K562 (cell line): ENCODE data around the gene AP1G2. TPM values are rescaled to one million over a fixed set of nuclear protein-coding genes. Genes with fewer than 3 reads are reported as not detected.

Source experiments
- ATAC-seq: fragments of 200-7000 bp; cut with Tn5 transposase; 3 replicates; pipeline ENCODE4 v1.9.1; 2020; ENCODE audit warnings: moderate library complexity
- BruUV-seq: library from RNA; stranded (reverse); fragments of 400-500 nt; replicated peaks from 2 replicates; lab custom pipeline; 2021; lab: Mats Ljungman, UMichigan
- CTCF ChIA-PET: fragments of 300-600 bp; formaldehyde crosslinking; extraction: SDS; loops from one replicate; lab custom pipeline; 2021; ENCODE audit warnings: low intra/inter-chr PET ratio; lab: Yijun Ruan, JAX
- POLR2A ChIA-PET: fragments of 300-600, 350-650 bp; sonication (Branson Sonifier 250); formaldehyde crosslinking; extraction: SDS; loops from one replicate; lab custom pipeline; 2021; ENCODE audit warnings: antibody characterized with exemption, inconsistent platforms; lab: Yijun Ruan, JAX
- DNase-seq, 4 experiments: peaks; one replicate each; pipeline versions ENCODE4 v3.0.0 to v3.0.0-alpha.2; 2011 to 2018; ENCODE audit warnings: low spot score in 3 of 4, mixed read lengths in 3 of 4; ENCODE audit errors: extremely low read depth in 1 of 4
- FAIRE-seq: peaks from 2 replicates; lab custom pipeline; 2011; peaks lifted over from hg19 to GRCh38; lab: Jason Lieb, UNC
- H2AFZ ChIP-seq: 2 replicates; pipeline ENCODE4 v1.6.0; 2011; ENCODE audit warnings: low read depth, low read length, control low read depth, inconsistent platforms
- H3K27ac ChIP-seq: fragments of 200-600 bp; 3 replicates; pipeline ENCODE4 v1.8.0; 2011; ENCODE audit warnings: low read depth, mild to moderate bottlenecking, control low read depth, inconsistent platforms, low read length, moderate library complexity, mixed read lengths; ENCODE audit errors: extremely low read depth
- H3K27me3 ChIP-seq, 2 experiments: fragments of 300-600 bp in 1 of 2; 2 replicates in 1 of 2; 3 replicates in 1 of 2; pipeline versions ENCODE4 v1.6.0 to v1.8.0; 2011; ENCODE audit warnings: inconsistent platforms in 2 of 2, low read length in 2 of 2, mild to moderate bottlenecking in 1 of 2, mixed read lengths in 1 of 2, moderate library complexity in 1 of 2; ENCODE audit not compliant: control insufficient read depth in 2 of 2, insufficient read depth in 2 of 2
- H3K36me3 ChIP-seq: fragments of 300-600 bp; 3 replicates; pipeline ENCODE4 v1.8.0; 2011; ENCODE audit warnings: mild to moderate bottlenecking, low read length, inconsistent platforms; ENCODE audit not compliant: control insufficient read depth, insufficient read depth
- H3K4me1 ChIP-seq, 2 experiments: fragments of 200-600 bp in 1 of 2; replicated peaks in 1 of 2; 2 replicates in 1 of 2; 3 replicates in 1 of 2; pipeline versions ENCODE4 v1.5.1 to v1.8.0; 2011; ENCODE audit warnings: inconsistent platforms in 2 of 2, low read length in 2 of 2, mild to moderate bottlenecking in 1 of 2, mixed read lengths in 1 of 2, moderate library complexity in 1 of 2; ENCODE audit not compliant: control insufficient read depth in 2 of 2, insufficient read depth in 2 of 2
- H3K4me2 ChIP-seq: 2 replicates; pipeline ENCODE4 v1.6.1; 2011; ENCODE audit warnings: low read length, control low read depth, inconsistent platforms, mixed read lengths; ENCODE audit not compliant: insufficient read depth
- H3K4me3 ChIP-seq: fragments of 200-600 bp; sonication (generic), shearing (Covaris generic); 2 replicates; pipeline ENCODE4 v1.5.1; 2016; ENCODE audit warnings: control low read depth, inconsistent platforms
- H3K79me2 ChIP-seq: fragments of 200-600 bp; 3 replicates; pipeline ENCODE4 v1.8.0; 2011; ENCODE audit warnings: low read length, inconsistent platforms; ENCODE audit not compliant: control insufficient read depth, insufficient read depth
- H3K9ac ChIP-seq, 2 experiments: 2 replicates each; pipeline versions ENCODE4 v1.6.0 to v1.6.1; 2011; ENCODE audit warnings: low read depth in 2 of 2, low read length in 2 of 2, control low read depth in 1 of 2, inconsistent platforms in 1 of 2, mild to moderate bottlenecking in 1 of 2, mixed read lengths in 1 of 2; ENCODE audit not compliant: insufficient read depth in 1 of 2
- H3K9me1 ChIP-seq: one replicate; pipeline ENCODE4 v1.6.0; 2011; ENCODE audit warnings: inconsistent platforms, mild to moderate bottlenecking, low read length, moderate library complexity; ENCODE audit not compliant: control insufficient read depth, insufficient read depth
- H3K9me3 ChIP-seq: replicated peaks from 2 replicates; pipeline ENCODE4 v1.5.1; 2011; ENCODE audit warnings: low read depth, low read length, inconsistent platforms; ENCODE audit not compliant: control insufficient read depth, insufficient read depth
- H4K20me1 ChIP-seq: replicated peaks from 2 replicates; pipeline ENCODE4 v1.6.1; 2011; ENCODE audit warnings: low read length, inconsistent platforms, mixed read lengths; ENCODE audit not compliant: control insufficient read depth, insufficient read depth
- BRCA1 ChIP-seq, 2 experiments: fragments of 450-650 bp in 1 of 2; sonication (generic) in 1 of 2; formaldehyde crosslinking in 1 of 2; IDR thresholded peaks; 2 replicates each; pipeline versions ENCODE4 v1.5.0 to v1.6.1; 2017 to 2020; ENCODE audit warnings: mild to moderate bottlenecking in 1 of 2, missing genetic modification reagents in 1 of 2
- CREBBP ChIP-seq: IDR thresholded peaks from one replicate; pipeline ENCODE4 v1.6.1; 2012; ENCODE audit warnings: low read depth, mild to moderate bottlenecking, control low read depth, inconsistent platforms, low read length
- E2F3 ChIP-seq: fragments of 250-450 bp; sonication (Bioruptor Pico); IDR thresholded peaks from 2 replicates; pipeline ENCODE4 v1.4.0; 2020; ENCODE audit warnings: mild to moderate bottlenecking
- LCOR ChIP-seq: sonication (generic); formaldehyde crosslinking; IDR thresholded peaks from 2 replicates; pipeline ENCODE4 v1.8.0; 2022; ENCODE audit warnings: mild to moderate bottlenecking, missing genetic modification reagents
- MIER1 ChIP-seq: fragments of 450-650 bp; IDR thresholded peaks from 2 replicates; pipeline ENCODE4 v1.6.1; 2016; ENCODE audit warnings: antibody characterized with exemption, mild to moderate bottlenecking, low read depth
- NR1H2 ChIP-seq: sonication (generic); formaldehyde crosslinking; IDR thresholded peaks from 2 replicates; pipeline ENCODE4 v1.4.0; 2020; ENCODE audit warnings: mild to moderate bottlenecking, missing genetic modification reagents
- RAD21 ChIP-seq, 2 experiments: fragments of 250-450 bp in 1 of 2; fragments of 450-650 bp in 1 of 2; sonication (Bioruptor Pico) in 1 of 2; formaldehyde crosslinking in 1 of 2; IDR thresholded peaks in 1 of 2; conservative IDR thresholded peaks in 1 of 2; 2 replicates each; pipeline versions ENCODE4 v1.4.0 to v1.8.0; 2020 to 2022; ENCODE audit warnings: mild to moderate bottlenecking in 2 of 2, moderate library complexity in 1 of 2
- RBFOX2 ChIP-seq: fragments of 200-400 bp; formaldehyde crosslinking; IDR thresholded peaks from 2 replicates; pipeline ENCODE4 v1.6.1; 2017; ENCODE audit warnings: low read depth, mild to moderate bottlenecking, low read length, moderate library complexity
- RCOR1 ChIP-seq, 2 experiments: IDR thresholded peaks; 2 replicates each; pipeline ENCODE4 v1.6.1; 2012; ENCODE audit warnings: low read depth in 2 of 2, low read length in 2 of 2, borderline replicate concordance in 1 of 2, improper control_type of control experiment in 1 of 2
- RNF219 ChIP-seq: fragments of 250-450 bp; sonication (Bioruptor Pico); IDR thresholded peaks from 2 replicates; pipeline ENCODE4 v1.5.0; 2022; ENCODE audit warnings: mild to moderate bottlenecking
- TFAM ChIP-seq: fragments of 250-450 bp; sonication (Bioruptor Pico); conservative IDR thresholded peaks from 2 replicates; pipeline ENCODE4 v1.5.0; 2021; ENCODE audit warnings: mild to moderate bottlenecking, moderate library complexity
- ZFPM2 ChIP-seq: fragments of 250-450 bp; sonication (Bioruptor Pico); IDR thresholded peaks from 2 replicates; pipeline ENCODE4 v1.5.1; 2022; ENCODE audit warnings: mild to moderate bottlenecking
- ZNF512 ChIP-seq: IDR thresholded peaks from 2 replicates; pipeline ENCODE4 v1.6.1; 2016; ENCODE audit warnings: missing genetic modification characterization, missing compliant biosample characterization
- ZNF639 ChIP-seq, 2 experiments: fragments of 200-800 bp in 1 of 2; sonication (Bioruptor generic) in 1 of 2; sonication (generic) in 1 of 2; formaldehyde crosslinking in 1 of 2; IDR thresholded peaks in 1 of 2; conservative IDR thresholded peaks in 1 of 2; 2 replicates each; pipeline versions ENCODE4 v1.5.0 to v1.6.1; 2016 to 2020; ENCODE audit warnings: missing compliant biosample characterization in 1 of 2, missing genetic modification characterization in 1 of 2, missing genetic modification reagents in 1 of 2
- ZNF668 ChIP-seq: fragments of 250-450 bp; sonication (Bioruptor Pico); IDR thresholded peaks from 2 replicates; pipeline ENCODE4 v1.8.0; 2022; ENCODE audit warnings: mild to moderate bottlenecking, inconsistent platforms
- WGBS: fragments of 100-300 bp; shearing (Covaris generic); methylation state at CpG from one replicate; pipeline ENCODE4 v1.1.6; 2016; ENCODE audit warnings: low coverage, mixed read lengths; ENCODE audit not compliant: insufficient coverage; ENCODE audit errors: missing lambda C conversion rate; 5-methylcytosine and 5-hydroxymethylcytosine counted together
- in situ Hi-C: fragments of 300-500 bp; cut with MboI; formaldehyde crosslinking; loops from 4 replicates; pipeline ENCODE4 v1.15.0; 2018; ENCODE audit warnings: inconsistent platforms, mixed read lengths
- intact Hi-C: fragments of 100-400 bp; cut with micrococcal nuclease; formaldehyde crosslinking; loops from 2 replicates; pipeline ENCODE4 v1.14.2; 2022
- polyA plus RNA-seq, 8 experiments: library from polyadenylated mRNA; depleted of rRNA in 4 of 8; stranded (reverse) in 5 of 8; unstranded in 3 of 8; fragments of >200 nt; fragmentation: Nextera tagmentation in 2 of 8; fragmentation: Illumina TruSeq in 1 of 8; extraction: Ambion mirVana in 2 of 8; extraction: Trizol in 1 of 8; gene quantifications; 2 replicates each; pipeline versions ENCODE4 v1.2.1 to v1.2.3, GENCODE V29; 2011 to 2014; ENCODE audit warnings: inconsistent platforms in 1 of 8, missing spikeins in 1 of 8
- total RNA-seq, 7 experiments: library from RNA; depleted of rRNA in 6 of 7; stranded (reverse); fragments of >200 nt in 6 of 7; fragmentation: Illumina TruSeq in 2 of 7; extraction: Trizol in 2 of 7; gene quantifications; 2 replicates each; pipeline versions ENCODE4 v1.2.1 to v1.2.3, GENCODE V29; 2011 to 2021; ENCODE audit warnings: low replicate concordance in 1 of 7

Gene AP1G2
- total and polyA plus RNA-seq, 9 of the 15 experiments (the other 6 are each of a cell fraction or from before 2014, with no cell fraction given) = 19.1 to 83.5 (median 33.3) TPM

DNA sequence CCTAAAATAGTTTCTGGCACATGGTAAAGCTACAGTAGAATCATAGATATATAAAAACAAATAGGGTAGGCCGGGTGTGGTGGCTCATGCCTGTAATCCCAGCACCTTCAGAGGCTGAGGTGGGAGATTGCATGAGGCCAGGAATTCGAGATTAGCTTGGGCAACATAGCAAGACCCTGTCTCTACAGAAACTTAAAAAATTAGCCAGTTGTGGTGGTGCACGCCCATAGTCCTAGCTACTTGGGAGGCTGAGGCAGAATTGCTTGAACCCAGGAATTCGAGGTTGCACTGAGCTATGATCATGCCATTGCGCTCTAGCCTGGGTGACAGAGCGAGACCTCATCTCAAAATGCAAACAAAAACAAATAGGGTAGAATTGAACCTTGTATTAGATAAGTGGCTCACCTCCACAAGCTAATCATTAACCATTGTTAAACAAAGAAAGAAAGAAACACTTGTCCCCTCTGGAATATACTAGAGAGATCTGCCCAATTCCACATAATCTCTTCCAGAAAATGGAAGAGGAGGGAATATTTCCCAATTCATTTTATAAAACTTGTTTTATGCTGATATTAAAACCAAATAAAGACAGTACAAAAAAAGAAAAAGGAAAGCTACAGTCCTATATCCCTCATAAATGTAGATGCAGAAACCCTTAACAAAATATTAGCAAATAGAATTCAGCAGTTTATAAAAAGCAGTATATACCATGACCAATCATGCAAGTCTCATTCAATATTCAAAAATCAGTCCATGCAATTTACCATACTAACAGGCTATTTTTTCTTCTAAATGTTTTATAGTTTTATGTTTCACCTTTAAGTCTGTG, 45.9 kb upstream of the AP1G2 start:
- in situ Hi-C loops (no loop called here), intact Hi-C loops (no loop called here)
- no TSS peak for BruUV-seq
- no peak for FAIRE-seq
- TF ChIP-seq ZNF639 (CRISPR knock-in tag; conservative IDR thresholded peaks at IDR 0.05 in 1 of 2, IDR thresholded peaks at IDR 0.05 in 1 of 2) (no peak), RAD21 (CRISPR knock-in tag; conservative IDR thresholded peaks at IDR 0.05 in 1 of 2, IDR thresholded peaks at IDR 0.05 in 1 of 2) (no peak), E2F3 (CRISPR knock-in tag) (no peak), RCOR1 (IDR thresholded peaks at IDR 0.05; ENCODE audit: borderline replicate concordance in 1 of 2, low read depth in 2 of 2, low read length in 2 of 2) (no peak), NR1H2 (no peak), TFAM (no peak), MIER1 (no peak), RNF219 (no peak), LCOR (CRISPR knock-in tag) (no peak), RBFOX2 (no peak), ZNF668 (no peak), BRCA1 (IDR thresholded peaks at IDR 0.05) (no peak), BRCA1 (CRISPR knock-in tag; IDR thresholded peaks at IDR 0.05) (no peak), ZFPM2 (CRISPR knock-in tag) (no peak), ZNF512 (tag) (no peak), CREBBP (no peak)
- Histone ChIP-seq H3K9ac (no peak overlapping the region), H3K9me1 (no peaks in the 10 kb centered on the region), H3K27ac (no peak overlapping the region), H2AFZ (no peak overlapping the region), H3K9me3 (no peaks in the 10 kb centered on the region), H3K27me3 (peaks cover 0 to 6% of the 10 kb centered on the region in 2 experiments; a peak in 1 of 5 replicates), H4K20me1 (no peaks in the 10 kb centered on the region), H3K4me3 (no peak overlapping the region), H3K4me2 (no peak overlapping the region), H3K79me2 (no peaks in the 10 kb centered on the region), H3K4me1 (peaks cover 0 to 2% of the 10 kb centered on the region in 2 experiments; a peak in 1 of 5 replicates), H3K36me3 (no peaks in the 10 kb centered on the region)
- 6% methylated on average over 6 of the region's 6 CpGs for WGBS
- CTCF ChIA-PET = no interaction called here
- no peak for DNase-seq
- POLR2A ChIA-PET = no interaction called here
- no peak for ATAC-seq
